Upper lobe of left lung (tissue), 4 donors: ENCODE data around the gene KIF1A.

Source experiments
- CTCF ChIP-seq, 6 experiments: fragments of 450-650 bp in 4 of 6; fragments of 200-600 bp in 2 of 6; sonication (generic) in 2 of 6; IDR thresholded peaks; one replicate each; pipeline ENCODE4 v1.5.1; 2016 to 2019; ENCODE audit warnings: antibody characterized with exemption in 6 of 6
- EP300 ChIP-seq, 4 donors: sonication (generic); formaldehyde crosslinking; IDR thresholded peaks; one replicate each; pipeline ENCODE4 v1.5.1; 2017; ENCODE audit warnings: antibody characterized with exemption in 4 of 4, control low read depth in 2 of 4
- POLR2A ChIP-seq, 4 donors: fragments of 450-650 bp; IDR thresholded peaks; one replicate each; pipeline ENCODE4 v1.5.1; 2016 to 2017; ENCODE audit warnings: antibody characterized with exemption in 4 of 4, mild to moderate bottlenecking in 2 of 4
- POLR2AphosphoS5 ChIP-seq, 2 donors: sonication (generic); formaldehyde crosslinking; IDR thresholded peaks; one replicate each; pipeline ENCODE4 v1.5.1; 2017; ENCODE audit warnings: antibody characterized with exemption in 2 of 2

- TF ChIP-seq CTCF (IDR thresholded peaks at IDR 0.05) (no peak), POLR2A (IDR thresholded peaks at IDR 0.05) (no peak), EP300 (IDR thresholded peaks at IDR 0.05) (no peak), POLR2AphosphoS5 (IDR thresholded peaks at IDR 0.05) (no peak)
Measured at GRCh38 chr2:240713928-240714746, 105.9 kb downstream of the KIF1A start.
